ENCODE results near the gene ASPSCR1. TPM values are rescaled to one million over a fixed set of nuclear protein-coding genes. Genes with fewer than 3 reads are reported as not detected.

ASPSCR1 gene
- total and polyA plus RNA-seq, 2 of the 13 experiments (the other 11 are each of a cell fraction or from before 2014, with no cell fraction given), result 274 to 314 TPM

- TF ChIP-seq ZNF678 (CRISPR knock-in tag; IDR thresholded peaks at IDR 0.05) (0 out of 2 replicates have a peak, but pooled peaks have one; percentile 4), MYC (CRISPR knock-in tag; IDR thresholded peaks at IDR 0.05; ENCODE audit: borderline replicate concordance) (no peak), ZFP36 (IDR thresholded peaks at IDR 0.05; ENCODE audit: borderline replicate concordance, low read depth, low read length, partially characterized antibody) (no peak), ZNF749 (CRISPR knock-in tag; IDR thresholded peaks at IDR 0.05; ENCODE audit: borderline replicate concordance) (no peak), ATM (IDR thresholded peaks at IDR 0.05; ENCODE audit: borderline replicate concordance) (no peak), ZNF770 (CRISPR knock-in tag; IDR thresholded peaks at IDR 0.05) (no peak), ZNF768 (CRISPR knock-in tag; IDR thresholded peaks at IDR 0.05) (no peak; the same call in 1 of the 2 replicates), ZUFSP (CRISPR knock-in tag; IDR thresholded peaks at IDR 0.05; ENCODE audit: borderline replicate concordance) (no peak), CREBL2 (CRISPR knock-in tag; IDR thresholded peaks at IDR 0.05; ENCODE audit: borderline replicate concordance) (no peak), ZFP41 (CRISPR knock-in tag; IDR thresholded peaks at IDR 0.05; ENCODE audit: borderline replicate concordance) (no peak), ZHX2 (IDR thresholded peaks at IDR 0.05; ENCODE audit: low read depth) (no peak), ZHX2 (CRISPR knock-in tag; IDR thresholded peaks at IDR 0.05; ENCODE audit: borderline replicate concordance) (no peak), ZBTB38 (CRISPR knock-in tag; IDR thresholded peaks at IDR 0.05) (0 out of 2 replicates have a peak, but pooled peaks have one; percentile 45), AGO2 (optimal IDR thresholded peaks at IDR 0.05; ENCODE audit: low read depth, low read length) (peak; percentile 40), GTF2F1 (IDR thresholded peaks at IDR 0.05; ENCODE audit: low read length) (no peak), SOX5 (CRISPR knock-in tag; IDR thresholded peaks at IDR 0.05; ENCODE audit: borderline replicate concordance) (no peak)
Observed at GRCh38 chr17:81929253-81930141, 47.9 kb upstream of the ASPSCR1 start (continued).
